NCI-H187 treated with DMSO at 0.1 percent for 48 hours (cell line): ENCODE results near the gene NTSR1.

Source experiments
- DNase-seq: peaks from one replicate; lab custom pipeline; 2025; lab: John Stamatoyannopoulos, UW

The NTSR1 gene

GRCh38 chr20:62739581-62740285 is 31.1 kb downstream of the NTSR1 start:
- no peak for DNase-seq

DNA sequence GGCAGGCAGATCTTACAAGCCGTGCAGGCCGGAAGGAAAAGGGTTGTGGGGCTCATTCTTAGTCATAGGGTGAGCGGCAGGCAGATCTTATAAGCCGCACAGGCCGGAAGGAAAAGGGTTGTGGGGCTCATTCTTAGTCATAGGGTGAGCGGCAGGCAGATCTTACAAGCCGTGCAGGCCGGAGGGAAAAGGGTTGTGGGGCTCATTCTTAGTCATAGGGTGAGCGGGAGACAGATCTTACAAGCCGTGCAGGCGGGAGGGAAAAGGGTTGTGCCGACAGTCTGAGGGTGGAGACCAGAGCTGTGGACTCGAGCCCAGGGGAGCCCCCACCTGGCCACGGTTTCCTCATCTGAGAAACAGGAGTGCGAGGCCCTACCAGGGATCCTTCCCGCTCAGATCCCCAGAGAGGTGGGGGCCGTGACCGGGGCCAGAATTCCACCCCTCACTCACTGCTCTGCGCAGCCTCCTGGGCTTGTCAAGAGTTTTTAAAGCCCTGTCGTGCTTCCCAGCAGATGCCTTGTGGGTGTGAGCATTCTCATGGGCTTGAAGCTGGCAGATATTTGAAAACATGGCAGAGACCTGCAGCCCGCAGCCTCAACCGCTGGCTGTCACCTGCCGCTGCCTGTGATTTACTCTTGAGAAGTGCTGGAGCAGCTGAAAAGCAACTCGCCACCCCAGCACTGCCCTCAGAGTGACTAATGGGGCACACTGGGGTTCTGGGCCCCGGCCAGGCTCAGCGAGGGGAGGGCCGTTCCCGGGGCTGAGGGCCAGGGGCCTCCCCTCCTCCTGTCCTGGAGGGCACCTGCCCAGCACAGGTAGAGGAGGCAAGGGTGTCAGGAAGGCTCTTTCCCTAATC is 31.9 kb downstream of the NTSR1 start:
- no peak for DNase-seq

GRCh38 chr20:62741191-62741691 is 32.6 kb downstream of the NTSR1 start:
- no peak for DNase-seq

DNA sequence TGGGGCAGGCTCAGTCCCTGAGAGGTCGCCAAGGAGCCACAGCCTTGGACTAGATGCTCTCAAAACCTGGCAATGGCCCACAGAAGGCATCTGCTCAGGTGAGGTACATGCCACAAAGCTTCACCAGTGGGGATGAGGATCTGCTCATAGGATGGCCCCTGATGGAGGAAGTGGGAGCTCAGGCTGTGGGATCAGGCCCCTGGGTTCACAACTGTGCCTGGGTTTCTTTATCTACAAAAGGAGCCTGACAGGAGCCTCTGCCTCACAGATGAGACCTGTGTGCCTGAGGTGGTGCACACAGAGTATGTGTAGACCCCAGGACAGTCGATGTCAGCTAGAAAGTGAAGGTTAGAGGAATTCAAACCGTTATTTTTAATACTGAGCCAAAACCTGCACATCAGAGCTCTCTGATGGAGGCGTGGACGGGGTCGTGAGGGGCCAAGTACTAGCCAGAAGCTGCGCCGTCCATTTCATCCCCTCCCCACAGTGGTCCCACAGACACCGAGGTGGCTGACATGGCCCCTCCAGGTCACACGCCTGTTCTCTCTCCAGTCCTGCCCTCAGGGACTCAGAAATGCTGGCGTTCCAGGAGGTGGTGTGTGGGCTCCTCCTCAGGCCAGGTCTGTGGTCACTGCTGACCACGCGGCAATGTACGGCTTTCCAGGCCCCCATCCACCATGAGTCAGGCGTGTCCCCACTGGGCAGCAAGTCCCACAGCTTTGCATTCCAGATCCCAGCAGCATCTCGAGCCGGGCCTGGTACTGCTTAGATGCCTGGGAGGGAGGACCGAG is 33.3 kb downstream of the NTSR1 start:
- no peak for DNase-seq

DNA sequence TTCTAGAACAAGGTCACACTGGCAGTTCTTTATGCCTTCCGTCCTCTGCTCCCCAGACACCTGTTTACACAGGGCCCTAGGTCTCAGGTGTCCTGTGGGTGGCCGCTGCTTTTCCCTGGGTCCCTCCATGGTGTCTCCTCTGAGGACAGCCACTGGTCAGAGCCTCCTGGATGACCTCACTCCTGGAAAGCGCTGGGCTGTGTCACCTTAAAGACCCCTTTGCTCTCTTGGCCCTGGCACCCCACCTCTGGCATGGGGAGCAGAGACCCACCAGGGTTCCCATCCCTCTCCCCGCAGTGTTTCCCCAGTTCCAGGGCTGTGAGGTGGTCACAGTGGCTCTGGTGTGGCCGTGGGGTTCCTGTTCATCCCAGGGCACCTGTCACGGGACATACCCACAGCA is 33.9 kb downstream of the NTSR1 start:
- DNase-seq = no peak

GRCh38 chr20:62742979-62743776 is 34.5 kb downstream of the NTSR1 start:
- no peak for DNase-seq

DNA sequence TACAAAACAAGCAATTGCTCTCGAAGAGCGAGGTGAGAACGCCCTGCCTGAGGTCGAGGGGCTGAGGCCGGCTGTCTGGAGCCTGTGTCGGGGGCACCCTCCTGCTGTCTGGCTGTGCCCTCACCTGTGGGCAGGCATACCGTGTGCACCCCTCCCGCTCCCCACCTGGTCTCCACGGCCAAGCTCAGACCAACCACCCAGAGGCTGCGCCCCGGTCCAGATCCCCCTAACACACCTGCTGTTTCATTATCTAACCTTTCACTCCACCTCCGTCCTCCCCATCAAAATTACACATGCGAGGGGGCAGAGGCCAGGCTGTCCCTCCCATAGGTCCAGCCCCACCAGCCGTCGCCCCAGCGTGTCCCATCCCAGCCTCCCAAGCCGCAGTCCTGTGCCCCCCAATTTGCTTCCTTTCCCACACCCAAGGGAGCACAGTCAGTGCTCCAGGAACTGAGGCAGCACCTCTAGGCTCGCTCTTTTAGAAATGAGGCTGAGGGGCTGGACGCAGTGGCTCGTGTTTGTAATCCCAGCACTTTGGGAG is 35.2 kb downstream of the NTSR1 start:
- no peak for DNase-seq

DNA sequence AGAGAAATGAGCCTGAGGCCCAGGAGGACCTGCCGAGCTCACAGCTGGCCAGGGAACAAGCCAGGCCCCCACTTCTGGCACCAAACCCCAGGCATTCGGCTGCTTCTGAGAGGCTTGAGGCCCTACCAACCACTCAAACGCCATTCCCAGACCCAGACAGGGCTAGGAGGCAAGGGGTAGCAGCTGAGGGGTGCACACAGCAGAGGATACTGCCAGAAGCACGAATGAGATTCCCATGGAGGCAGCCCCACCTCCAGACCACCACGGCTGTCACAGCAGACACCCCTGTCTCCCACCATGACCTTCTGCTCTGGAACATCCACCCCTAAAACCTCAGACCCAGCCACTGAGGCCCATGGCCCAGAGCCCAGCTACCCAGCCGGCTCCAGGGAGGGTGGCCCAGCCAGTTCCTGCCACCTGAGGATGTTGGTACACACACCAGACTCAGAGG is 36.1 kb downstream of the NTSR1 start:
- no peak for DNase-seq

DNA sequence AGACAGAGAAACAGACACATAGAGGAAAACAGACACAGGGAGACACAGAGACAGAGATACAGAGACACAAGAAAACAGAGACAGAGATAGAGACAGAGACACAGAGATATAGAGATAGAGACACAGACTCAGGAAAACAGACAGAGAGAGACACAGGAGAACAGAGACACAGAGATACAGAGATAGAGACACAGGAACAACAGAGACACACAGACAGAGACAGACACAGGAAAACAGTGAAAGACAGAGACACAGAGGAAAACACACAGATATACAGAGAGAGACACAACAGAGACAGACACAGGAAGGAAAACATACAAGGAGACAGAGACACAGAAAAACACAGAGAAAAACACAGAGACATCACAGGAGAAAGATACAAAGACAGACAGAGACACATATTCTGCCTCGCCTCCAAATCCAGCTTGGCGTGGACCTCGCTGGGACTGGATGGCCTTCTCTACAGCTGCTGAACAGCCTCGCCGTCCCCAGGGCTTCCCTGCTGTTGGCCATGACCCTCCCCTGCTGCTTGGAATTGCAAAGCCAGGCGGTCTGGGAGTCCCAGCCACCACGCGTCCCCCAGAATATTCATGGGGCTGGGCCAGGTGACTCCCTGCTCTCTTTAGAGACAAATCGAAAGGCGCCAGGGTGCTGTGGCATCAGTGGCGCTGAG is 36.8 kb downstream of the NTSR1 start:
- DNase-seq = no peak

DNA sequence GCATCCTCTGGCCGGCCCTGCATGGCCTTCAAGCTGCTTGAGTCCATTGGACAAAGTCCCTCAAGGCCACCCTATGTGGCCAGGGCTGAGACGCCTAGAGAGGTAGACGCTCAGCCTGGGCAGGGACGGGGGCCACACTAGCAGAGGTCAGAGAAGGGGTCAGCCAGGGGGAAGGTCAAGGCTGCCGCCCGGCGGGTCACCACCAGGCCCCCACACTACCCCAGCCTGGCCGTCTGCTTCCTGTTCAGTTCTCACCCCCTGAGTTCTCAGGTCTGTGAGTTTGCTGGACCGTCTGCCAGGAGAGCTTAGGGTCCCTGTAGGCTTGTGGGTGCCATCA is 37.3 kb downstream of the NTSR1 start:
- DNase-seq = no peak

GRCh38 chr20:62748311-62748710 is 39.7 kb downstream of the NTSR1 start:
- DNase-seq = no peak

- DNase-seq = no peak
Observed at GRCh38 chr20:62749851-62750445, 41.3 kb downstream of the NTSR1 start.

DNA sequence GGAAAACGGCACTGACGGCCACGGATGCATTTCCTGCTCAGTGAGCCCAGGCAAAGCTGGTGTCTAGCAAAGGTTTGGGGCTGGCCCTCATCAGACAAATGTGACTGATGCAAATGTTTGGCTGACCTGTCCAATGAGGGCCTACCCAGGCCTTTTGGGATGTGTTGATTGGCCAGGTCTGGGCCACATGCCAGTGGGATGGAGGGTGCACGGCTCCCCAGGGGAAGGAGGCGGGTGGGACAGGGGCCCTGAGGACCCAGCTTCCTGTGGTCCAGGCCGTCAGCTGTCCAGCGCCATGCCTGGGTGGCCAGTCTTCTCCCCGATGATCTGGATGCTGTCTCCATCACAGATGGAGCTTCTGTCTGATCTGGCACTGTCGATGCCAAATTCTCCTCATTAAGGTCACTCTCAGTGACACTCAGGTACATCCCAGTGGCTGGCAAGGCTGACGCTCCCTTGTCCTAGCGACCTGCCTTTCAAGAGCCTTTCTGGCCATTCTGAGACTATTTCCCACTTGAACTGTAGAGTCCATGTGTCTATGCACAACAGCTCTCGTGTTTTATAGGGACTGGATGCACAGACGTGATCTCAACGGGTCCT is 43.0 kb downstream of the NTSR1 start:
- DNase-seq = no peak

DNA sequence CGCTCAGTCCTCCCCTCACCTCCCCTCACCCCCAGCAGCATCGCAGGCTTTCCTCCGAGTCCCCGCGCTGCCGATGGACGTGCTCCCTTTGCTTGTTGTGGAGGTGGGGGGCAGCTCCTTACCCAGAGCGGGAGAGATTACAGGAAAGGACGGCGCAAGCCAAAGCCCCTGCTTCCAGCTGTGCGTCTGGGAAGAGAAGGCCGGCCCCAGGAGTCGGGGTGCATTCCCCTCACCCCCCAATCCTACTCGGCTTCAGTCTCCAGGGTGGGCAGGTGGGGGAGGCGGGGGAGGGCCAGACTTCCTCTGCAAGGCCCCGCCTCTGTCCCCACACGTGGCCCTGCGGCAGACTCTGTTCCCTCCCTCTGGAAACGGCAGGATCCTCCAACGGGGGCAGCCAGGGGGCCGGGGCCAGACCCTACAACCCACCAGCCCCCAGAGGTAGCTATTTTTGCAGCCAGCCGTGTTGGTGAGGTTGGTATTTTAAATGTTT is 43.6 kb downstream of the NTSR1 start:
- DNase-seq = no peak

- DNase-seq = no peak
Observed at GRCh38 chr20:62752671-62753501, 44.2 kb downstream of the NTSR1 start.

DNA sequence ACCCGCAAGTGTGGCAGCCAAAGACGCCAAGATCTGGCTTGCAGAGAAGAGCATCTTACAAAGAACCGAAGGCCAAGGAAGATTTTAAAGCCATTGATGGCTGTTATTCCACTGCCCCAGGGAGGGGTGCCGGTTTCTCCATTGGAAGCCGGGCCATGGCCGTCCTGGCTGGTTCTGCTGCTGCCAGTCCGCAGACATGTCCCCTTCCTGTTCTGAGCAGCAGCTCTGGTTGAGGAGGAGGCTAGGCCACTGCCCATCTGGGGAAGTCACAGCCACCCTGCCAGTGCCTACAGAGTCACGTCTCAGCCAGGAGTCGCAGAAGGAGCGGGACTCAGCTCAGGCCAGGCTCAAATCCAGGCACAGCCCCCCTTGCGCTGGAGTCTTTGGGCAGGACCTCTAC is 45.0 kb downstream of the NTSR1 start:
- DNase-seq = no peak

DNA sequence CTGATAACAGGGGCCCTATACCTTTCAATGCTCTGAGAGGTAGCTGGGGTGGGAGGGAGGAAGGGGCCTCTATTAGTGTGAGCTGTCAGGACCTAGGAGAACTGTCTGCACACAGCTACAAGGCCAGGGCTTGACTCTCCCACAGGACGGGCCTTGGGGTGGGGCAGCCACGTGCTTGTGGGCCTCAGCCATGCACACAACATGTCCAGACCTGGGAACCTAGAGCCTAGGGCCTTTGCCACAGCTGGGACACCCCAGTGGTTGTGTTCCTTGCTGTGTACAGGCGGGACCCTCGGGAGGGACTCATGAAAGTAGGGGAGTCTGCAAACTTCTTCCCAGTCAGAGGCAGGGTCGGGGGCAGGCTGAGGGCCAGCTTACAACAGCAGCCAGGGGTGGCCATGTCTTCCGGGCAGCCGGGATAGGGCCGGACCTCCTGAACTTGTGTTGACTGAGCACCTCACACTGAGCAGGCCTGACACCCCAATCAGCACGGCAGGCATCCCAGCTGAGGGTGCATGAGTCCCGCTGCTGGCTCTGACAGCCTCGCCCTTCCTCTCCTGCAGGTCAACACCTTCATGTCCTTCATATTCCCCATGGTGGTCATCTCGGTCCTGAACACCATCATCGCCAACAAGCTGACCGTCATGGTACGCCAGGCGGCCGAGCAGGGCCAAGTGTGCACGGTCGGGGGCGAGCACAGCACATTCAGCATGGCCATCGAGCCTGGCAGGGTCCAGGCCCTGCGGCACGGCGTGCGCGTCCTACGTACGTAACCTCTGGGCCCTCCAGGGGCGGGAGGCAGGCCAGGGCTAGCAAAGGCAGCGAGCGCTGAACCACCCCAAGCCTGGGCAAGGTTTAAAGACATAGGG is 45.7 kb downstream of the NTSR1 start:
- no peak for DNase-seq

GRCh38 chr20:62754991-62755356 is 46.3 kb downstream of the NTSR1 start:
- DNase-seq = no peak
